GM18517 (cell line): ENCODE measurements around the gene FAM13A.

Source experiments
- ATAC-seq: cut with Tn5 transposase; IDR thresholded peaks from one replicate; pipeline ENCODE4 v1.9.1; 2021; ENCODE audit warnings: mild to moderate bottlenecking, moderate library complexity; ENCODE audit not compliant: unreplicated experiment

FAM13A gene

GRCh38 chr4:88730811-88731210 is 326.2 kb downstream of the FAM13A start:
- no peak for ATAC-seq

GRCh38 chr4:88729146-88729760 is 327.7 kb downstream of the FAM13A start:
- no peak for ATAC-seq

DNA sequence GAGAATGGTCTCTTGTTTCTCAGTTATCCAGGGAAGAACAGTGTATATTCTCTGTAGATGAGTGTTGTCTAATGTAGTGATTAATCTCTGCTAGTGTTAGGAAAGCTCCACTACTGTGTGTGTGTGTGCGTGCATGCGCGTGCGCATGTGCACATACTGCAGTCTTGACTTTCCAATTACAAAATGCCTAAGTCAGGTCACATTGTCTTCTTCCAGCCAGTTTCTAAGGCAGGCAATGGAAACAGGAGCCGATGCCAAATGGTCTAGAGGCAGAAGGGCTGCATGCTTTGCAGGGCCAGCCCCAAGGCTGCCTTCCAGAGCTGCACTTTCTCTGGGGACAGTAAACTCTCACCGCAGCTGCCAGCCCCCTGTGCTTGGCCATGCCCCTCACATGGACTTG is 328.8 kb downstream of the FAM13A start:
- no peak for ATAC-seq

DNA sequence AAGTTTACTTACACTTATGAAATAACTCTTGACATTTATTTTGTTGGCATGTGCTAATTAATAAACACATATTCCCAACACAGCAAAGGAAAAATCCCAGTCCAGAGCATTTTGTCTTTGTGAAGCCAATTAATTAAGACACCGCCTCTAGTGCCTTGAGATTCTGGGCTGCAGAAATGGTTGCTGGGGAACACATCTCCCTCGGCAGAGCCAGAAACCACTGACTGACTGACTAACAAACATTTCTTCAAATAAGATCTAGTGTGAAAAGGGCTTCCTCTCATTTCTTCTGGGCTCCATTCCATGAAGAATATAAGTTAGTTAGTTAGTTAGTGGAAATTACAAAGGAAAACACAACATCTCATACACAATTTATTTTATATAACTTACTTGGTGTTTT is 331.0 kb downstream of the FAM13A start:
- no peak for ATAC-seq

DNA sequence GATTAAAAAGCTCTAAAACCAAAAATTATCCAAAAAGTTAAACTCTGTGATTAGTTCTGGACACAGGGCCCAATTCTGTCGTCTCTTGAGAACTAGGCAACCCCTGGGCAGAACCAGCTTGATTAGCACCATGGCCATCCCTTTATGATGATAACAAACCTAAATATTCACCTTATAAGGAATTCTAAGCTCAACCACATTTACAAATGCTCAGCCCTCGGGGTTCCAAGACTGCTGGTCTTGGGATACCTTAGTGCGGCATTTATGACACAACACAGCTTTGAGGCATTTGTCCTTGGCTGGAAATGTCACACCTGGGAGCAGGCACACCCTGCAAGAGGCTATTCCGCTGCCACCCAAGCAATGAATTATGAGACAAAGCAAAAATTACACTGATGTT is 331.8 kb downstream of the FAM13A start:
- no peak for ATAC-seq

GRCh38 chr4:88724406-88724805 is 332.6 kb downstream of the FAM13A start:
- ATAC-seq: no peak

GRCh38 chr4:88722828-88723227 is 334.2 kb downstream of the FAM13A start:
- ATAC-seq: no peak

- no peak for ATAC-seq
Measured at GRCh38 chr4:88722276-88722780, 334.7 kb downstream of the FAM13A start.

DNA sequence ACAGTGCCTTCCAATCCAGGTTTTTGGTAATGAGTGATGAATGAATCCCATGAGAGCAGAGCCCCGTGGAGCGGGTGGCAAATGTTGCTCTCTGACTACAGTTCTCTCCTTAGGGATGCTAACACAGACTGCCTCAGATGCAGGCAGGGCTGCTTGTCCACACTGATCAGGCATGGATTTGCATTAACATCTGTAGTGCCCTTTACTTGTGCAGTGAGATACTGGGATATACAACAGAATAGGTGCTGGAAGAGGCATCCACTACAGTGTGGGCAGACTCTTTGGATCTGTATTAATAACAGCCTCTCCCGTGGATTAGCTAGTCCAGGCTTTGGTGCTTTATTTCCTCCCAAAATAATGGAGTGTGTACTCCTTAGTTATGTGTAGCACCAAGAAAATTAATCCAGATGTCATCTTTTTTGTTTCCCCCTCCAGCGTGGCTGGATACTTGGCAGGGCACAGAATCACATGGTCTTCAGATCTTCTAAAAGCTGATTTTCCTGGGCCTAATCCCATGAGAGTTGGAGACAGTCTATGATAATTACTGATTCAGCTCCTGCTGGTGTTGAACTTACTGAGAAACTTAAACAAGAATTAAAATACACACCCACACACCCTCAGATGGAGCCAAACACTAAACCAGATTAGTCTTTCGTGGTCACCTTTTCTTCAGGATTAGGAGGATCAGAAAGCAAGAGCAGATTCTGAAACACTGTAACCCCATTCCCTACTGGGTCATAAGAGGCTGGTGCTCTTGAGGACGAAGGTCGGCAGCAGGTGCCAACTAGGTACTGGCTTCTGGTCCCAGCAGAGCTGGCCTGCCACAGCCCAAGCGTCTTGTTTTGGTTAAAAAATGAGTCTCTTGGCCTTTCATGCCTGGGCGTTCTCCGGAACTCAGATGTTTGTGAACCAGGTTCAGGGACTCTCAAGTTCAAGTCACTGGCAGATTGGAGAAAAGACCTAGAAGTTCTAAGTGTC is 336.2 kb downstream of the FAM13A start:
- no peak for ATAC-seq

DNA sequence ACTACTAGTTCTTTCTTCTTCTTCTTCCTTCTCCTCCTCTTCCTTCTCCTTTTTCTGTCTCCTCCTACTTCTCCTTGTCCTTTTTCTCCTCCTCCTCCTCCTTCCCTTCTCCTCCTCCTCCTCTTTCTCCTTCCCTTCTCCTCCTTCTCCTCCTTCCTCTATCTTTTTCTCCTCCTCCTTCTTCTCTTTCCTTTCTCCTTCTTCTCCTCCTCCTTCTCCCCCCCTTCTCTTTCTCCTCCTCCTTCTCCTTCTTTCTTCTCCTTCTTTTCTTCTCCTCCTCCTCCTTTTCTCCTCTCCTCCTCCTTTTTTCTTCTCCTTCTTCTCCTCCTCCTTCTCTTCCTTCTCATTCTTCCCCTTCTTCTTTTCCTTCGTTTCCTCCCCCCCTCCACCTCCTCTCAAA is 337.6 kb downstream of the FAM13A start:
- ATAC-seq: no peak

GRCh38 chr4:88718098-88718497 is 338.9 kb downstream of the FAM13A start:
- ATAC-seq: no peak

DNA sequence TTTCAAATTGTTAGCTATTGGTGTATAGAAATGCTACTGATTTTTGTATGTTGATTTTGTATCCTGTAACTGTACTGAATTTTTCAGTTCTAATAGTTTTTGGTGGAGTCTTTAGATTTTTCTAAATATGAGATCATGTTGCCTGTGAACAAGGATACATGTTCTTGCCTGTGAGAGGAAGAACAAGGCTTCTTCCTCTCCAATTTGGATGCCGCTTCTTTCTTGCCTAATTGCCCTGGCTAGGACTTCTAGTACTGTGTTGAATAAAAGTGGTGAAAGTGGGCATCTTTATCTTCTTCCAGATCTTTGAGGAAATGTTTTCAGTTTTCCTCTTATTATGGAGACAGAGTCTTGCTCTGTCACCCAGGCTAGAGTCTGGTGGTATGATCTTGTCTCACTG is 343.2 kb downstream of the FAM13A start:
- no peak for ATAC-seq

DNA sequence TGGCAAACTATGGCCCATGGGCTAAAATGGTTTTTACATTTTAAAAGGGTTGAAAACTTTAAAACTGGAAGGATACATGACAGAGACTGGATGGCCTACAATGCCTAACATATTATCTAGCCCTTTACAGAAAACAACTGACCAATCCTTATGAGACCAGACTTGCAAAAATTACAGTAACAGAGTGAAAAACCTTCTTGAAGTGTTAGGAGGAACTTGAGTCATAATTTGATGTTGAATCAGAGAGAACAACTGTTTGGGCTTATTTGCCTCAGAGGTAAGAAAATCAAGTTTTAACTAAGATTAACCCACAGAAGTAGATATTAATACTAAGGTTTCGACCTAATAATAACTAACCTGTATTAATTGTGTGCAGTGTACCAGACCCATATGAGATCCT is 347.0 kb downstream of the FAM13A start:
- ATAC-seq: no peak

GRCh38 chr4:88706574-88706973 is 350.4 kb downstream of the FAM13A start:
- no peak for ATAC-seq

- no peak for ATAC-seq
Measured at GRCh38 chr4:88705805-88706492, 351.0 kb downstream of the FAM13A start.

DNA sequence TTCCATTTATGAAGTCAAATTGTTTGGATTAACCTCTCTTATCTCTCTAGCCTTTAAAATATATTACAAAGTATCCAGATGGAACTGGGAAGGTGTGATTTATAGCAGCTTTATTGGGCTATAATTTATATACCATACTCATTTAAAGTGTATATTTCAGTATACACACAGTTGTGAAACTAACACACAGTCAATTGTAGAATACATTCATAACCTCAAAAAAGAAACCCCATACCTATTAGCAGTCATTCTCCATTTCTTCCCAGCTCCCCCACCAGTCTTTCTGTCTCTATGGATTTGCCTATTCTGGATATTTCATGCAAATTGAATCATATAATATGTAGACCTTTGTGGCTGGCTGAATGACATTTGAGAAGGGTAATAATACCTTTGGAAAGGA is 351.8 kb downstream of the FAM13A start:
- ATAC-seq: no peak

DNA sequence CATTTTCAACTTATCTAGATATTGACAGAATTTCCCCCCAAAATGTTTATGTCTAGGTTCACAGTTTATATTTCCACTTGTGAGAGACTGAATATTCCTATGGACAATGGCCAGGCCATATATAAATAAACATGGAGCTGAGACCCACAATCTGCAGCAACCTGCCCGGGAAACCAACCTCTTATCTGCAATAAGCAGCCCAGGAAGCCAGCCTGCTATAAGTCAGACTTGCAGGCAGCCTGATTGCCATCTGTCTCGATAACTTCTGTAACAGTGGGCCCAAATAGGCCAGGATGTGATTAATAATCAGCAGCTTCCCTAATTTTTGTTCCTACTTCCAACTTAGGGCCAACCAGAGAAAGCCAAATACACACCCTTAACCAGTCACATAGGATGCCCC is 354.2 kb downstream of the FAM13A start:
- no peak for ATAC-seq

GRCh38 chr4:88698519-88698918 is 358.5 kb downstream of the FAM13A start:
- no peak for ATAC-seq

DNA sequence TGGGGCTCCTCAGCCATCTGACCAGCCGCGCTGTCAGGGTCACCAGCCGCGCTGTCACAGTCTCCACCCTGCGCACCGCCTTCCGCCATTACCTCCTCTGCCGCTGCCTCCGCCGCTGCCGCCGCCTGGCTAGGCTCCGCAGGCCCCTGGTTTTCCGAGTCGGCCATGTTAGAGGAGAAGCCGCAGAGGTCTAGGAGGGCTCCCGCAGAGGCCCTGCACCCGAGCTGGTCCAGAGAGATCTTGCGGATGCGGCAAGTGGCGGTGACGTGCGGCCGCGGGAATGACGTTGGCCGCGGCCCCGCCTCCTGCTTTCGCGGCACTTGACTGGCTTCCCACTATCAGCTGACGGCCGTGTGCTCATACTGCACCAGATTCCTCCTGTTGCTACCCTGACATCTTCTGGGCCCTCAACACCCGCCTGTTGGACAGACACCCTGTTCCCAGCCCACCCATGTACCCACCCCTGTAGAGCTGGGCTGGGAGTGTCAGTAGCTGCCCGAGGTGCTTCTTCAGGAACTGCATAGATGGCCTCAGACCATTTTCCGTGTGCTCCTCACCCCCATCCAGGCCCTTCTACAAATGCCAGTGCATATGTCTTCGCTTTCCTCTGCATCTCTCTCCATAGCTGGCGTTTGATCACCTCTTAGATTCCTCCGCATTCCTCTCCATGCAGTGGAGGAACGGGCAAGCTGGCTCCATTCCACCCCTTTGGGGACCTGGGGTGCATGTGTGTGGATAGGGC is 359.2 kb downstream of the FAM13A start, which contains the start of gene NAP1L5:
TSS of gene NAP1L5 (minus strand) at position 242 of the 742 bp plus-strand sequence. CDS start at position 167, 75 bp downstream.
- peak; percentile 85 for ATAC-seq

DNA sequence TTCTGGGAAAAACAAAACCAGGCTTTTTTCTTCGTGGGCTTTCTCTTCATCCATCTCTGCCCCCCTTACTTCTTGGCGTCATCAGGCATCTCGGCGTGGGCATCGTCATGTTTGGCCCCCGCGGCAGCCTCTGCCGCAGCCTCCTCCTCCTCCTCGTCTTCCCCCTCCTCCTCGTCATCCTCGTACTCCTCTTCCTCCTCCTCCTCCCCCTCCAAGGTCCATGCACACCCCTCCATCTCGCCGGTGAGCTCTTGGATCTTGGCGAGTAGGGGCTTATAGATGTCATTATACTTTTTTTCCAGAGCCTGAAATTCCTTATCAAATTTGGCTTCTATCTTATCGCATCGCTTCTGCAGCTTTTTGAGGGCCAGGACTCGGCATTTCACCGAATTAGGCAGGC is 359.8 kb downstream of the FAM13A start:
- no peak for ATAC-seq

- no peak for ATAC-seq
Measured at GRCh38 chr4:88696630-88697029, 360.4 kb downstream of the FAM13A start.
